ENCODE measurements around the gene U2AF2. TPM values are rescaled to one million over a fixed set of nuclear protein-coding genes. Genes with fewer than 3 reads are reported as not detected.

U2AF2 gene
- total RNA-seq, 2 experiments from 2014 or later = 285 to 293 TPM

DNA sequence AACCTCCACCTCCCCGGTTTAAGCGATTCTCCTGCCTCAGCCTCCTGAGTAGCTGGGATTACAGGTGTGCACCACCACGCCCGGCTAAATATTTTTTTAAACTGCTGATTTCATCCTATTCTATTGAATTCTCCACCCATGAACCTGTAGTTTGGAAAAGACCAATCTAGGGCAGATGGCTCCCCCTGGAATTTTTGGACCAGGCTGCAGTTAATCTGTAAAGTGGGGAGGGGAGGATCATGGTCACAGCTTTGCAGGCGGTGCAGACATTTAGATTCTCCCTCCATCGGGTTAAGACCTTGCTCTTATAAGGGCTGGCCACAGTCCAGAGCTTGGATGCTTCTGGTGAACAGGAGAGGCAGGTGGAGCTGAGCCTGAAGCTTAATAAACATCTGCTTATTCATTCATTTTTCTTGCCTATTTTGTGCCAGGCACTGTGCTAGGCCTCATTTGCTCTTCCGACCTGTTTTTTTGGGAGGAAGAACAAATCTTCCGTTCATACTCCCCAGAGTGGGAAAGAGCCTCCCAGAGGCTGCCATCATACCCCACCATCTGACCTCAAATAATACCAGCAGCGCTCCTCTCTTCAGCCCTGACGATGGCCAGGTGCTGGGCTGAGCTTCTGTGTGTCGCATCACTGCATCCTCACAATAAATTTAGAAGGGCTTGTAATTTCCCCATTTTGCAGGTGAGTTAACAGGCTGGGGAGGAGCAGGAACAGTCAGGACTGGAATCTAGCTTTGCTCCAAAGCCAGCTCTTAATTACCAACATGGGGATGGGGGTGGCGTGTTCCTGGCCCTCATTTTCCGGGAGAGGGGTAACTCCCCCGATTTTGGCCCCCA, 7.7 kb upstream of the U2AF2 start:
- no peak for DNase-seq
- Mint-ChIP-seq H3K27ac (peak overlapping the region; percentile 85), H3K36me3 (ENCODE audit: low read depth) (peaks cover 15% of the 10 kb centered on the region), H3K4me1 (ENCODE audit: low read depth) (peaks cover 53% of the 10 kb centered on the region), H3K4me3 (peak overlapping the region; percentile 77), H3K27me3 (ENCODE audit: low read depth) (no peaks in the 10 kb centered on the region), H3K9me3 (no peaks in the 10 kb centered on the region)
- CTCF ChIA-PET = interaction anchor here (0.6 to 2.9 kb wide), 6 partner anchors 9 to 180 kb away, joined by 3 to 20 read pairs (median 6); partner anchors contain the start of gene ZNF865
- intact Hi-C loops (cut with micrococcal nuclease) = no loop called here

DNA sequence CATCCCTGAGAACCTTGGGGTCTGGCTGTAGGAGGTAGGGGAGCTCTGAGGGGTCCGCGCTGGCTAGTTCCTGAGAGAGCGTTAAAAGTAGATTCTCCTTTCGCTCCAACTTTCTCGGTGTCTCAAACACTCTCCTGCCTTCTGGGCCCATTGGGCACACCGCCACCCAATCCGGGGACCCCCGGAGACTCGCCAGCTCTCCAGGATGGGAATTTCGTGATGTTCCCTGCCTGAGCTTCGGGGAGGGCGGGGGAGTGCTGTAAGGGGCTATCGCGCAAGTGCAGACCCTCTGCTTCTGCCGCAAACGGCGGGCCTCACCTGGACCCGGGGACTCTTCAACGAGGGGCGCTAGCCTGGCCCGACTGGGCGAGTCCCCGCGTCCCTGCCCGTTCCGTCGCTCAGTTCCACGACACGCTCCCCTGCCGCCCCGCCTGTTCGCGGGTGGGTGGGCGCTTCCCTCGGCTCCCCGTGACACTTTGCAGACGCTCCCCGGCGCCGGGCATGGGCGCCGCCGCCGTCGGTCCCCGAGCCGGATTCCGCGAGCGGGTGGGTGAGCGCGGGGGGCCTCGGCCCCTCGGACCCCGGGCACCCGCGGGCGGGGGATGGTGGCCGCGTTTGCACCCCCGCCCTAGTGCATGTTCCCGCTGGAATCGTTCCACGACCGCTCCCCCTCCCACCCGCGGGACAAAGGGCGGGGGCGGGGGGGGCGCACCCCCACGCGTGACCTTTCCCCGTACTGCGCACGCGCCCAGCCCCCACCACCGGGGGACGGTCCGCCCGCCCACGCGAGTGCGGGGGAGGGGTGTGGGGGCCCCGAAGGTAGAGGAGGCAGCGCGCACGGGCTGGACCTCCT, 6.9 kb upstream of the U2AF2 start, which contains the start of gene CCDC106:
Gene CCDC106, plus strand, starts transcription at position 481 of the 853 bp plus-strand sequence. CDS start 835 bp downstream, outside the sequence.
- peak; percentile 49 for DNase-seq
- CTCF ChIA-PET = interaction anchor here (0.6 to 2.9 kb wide), 5 partner anchors 10 to 180 kb away, joined by 3 to 20 read pairs (median 6); partner anchors contain the start of gene ZNF865
- H3K27ac Mint-ChIP-seq = peak within 1 kb of the TSS; percentile 85
- H3K4me1 Mint-ChIP-seq (ENCODE audit: low read depth) = peaks cover 53% of the 10 kb centered on the region
- no peaks in the 10 kb centered on the region for H3K9me3 Mint-ChIP-seq
- H3K4me3 Mint-ChIP-seq = peak within 1 kb of the TSS; percentile 77
- H3K27me3 Mint-ChIP-seq (ENCODE audit: low read depth) = no peaks in the 10 kb centered on the region
- intact Hi-C loops (cut with micrococcal nuclease) = no loop called here
- H3K36me3 Mint-ChIP-seq (ENCODE audit: low read depth) = peaks cover 16% of the 10 kb centered on the region

DNA sequence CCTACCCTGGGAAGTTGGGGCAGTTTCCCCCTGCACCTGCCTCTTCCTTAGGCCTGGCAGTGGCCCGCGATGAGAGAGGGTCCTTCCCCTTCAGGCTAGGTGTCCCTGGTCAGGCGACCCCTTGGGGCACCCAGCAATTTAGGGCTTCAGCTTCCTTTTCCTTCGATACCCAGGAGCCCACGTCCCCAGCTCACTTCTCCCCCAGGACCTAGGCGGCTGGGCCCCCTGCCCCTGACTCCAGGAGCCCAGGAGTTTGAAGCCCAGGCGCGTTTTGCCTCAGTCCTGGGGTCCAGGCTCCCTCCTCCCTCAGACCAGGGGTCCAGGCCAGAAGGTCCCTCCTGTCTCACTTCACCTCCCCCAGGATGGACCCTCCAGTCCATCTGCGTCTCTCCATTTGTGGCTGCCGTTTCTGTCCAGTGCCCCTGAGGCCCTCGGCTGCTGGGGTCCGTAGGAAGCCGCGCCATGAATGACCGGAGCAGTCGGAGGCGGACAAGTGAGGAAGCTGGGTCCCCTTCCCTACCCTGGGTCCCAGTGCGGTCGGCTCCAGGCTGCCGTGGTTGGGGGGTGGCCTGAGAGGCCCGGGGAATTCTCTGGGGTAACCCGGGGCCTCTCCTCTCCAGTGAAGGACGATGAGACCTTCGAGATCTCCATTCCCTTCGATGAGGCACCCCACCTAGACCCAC, 6.1 kb upstream of the U2AF2 start:
- peak overlapping the region; percentile 71 for H3K4me3 Mint-ChIP-seq
- peaks cover 13% of the 10 kb centered on the region for H3K36me3 Mint-ChIP-seq (ENCODE audit: low read depth)
- peaks cover 49% of the 10 kb centered on the region for H3K4me1 Mint-ChIP-seq (ENCODE audit: low read depth)
- peak overlapping the region; percentile 72 for H3K27ac Mint-ChIP-seq
- H3K9me3 Mint-ChIP-seq = no peaks in the 10 kb centered on the region
- intact Hi-C loops (cut with micrococcal nuclease) = no loop called here
- DNase-seq = no peak
- CTCF ChIA-PET = interaction anchor here (1.5 kb wide), 1 partner anchor 16 kb away, joined by 9 read pairs; no protein-coding TSS in a partner anchor
- no peaks in the 10 kb centered on the region for H3K27me3 Mint-ChIP-seq (ENCODE audit: low read depth)

DNA sequence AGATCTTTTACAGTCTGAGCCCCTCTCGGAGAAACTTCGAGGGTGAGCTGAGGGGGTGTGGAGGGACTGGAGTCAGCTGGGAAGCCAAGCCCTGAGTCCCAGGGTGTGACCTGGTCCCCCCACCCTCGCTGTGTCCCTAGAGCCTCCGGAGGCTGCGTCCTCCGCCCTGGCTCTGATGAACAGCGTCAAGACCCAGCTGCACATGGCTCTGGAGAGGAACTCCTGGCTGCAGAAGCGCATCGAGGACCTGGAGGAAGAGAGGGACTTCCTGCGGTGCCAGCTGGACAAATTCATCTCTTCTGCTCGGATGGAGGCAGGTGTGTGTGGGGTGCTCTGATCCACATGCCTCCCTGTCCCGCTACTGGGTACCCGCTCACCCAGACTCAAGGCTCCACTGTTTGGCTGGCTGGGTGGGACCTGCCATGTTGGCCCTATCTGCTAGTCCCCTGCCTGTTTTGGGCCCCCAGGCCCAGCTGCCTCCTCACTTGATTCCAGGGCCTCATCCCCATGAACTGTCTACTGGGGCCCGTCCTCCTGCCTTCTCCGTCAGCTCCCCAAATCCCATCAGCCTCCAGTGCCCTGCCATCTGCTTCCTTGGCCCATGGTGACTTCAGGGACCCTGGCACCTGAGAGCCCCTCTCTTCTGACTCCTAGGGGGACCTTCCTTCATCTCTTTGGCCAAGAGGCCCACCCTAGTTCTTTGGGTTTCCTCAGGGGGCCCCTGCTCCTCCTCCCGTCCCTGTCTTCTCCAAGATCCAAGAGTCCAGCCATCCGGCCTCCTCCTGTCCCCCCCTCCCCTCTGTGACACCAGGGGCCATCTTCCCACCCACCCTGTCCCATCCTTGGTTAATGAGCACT, 5.3 kb upstream of the U2AF2 start:
- Mint-ChIP-seq H3K27me3 (ENCODE audit: low read depth) (no peaks in the 10 kb centered on the region), H3K4me3 (peak overlapping the region; percentile 71), H3K36me3 (ENCODE audit: low read depth) (peaks cover 13% of the 10 kb centered on the region), H3K4me1 (ENCODE audit: low read depth) (peaks cover 48% of the 10 kb centered on the region), H3K27ac (peak overlapping the region; percentile 54), H3K9me3 (no peaks in the 10 kb centered on the region)
- intact Hi-C loops (cut with micrococcal nuclease) = loop anchor here (5.0 to 10.0 kb wide), 3 partner anchors 312 to 1185 kb away; partner anchors contain the start of genes KMT5C, LENG9 and ZSCAN5A
- DNase-seq = no peak
- CTCF ChIA-PET = interaction anchor here (1.5 kb wide), 1 partner anchor 16 kb away, joined by 9 read pairs; no protein-coding TSS in a partner anchor

DNA sequence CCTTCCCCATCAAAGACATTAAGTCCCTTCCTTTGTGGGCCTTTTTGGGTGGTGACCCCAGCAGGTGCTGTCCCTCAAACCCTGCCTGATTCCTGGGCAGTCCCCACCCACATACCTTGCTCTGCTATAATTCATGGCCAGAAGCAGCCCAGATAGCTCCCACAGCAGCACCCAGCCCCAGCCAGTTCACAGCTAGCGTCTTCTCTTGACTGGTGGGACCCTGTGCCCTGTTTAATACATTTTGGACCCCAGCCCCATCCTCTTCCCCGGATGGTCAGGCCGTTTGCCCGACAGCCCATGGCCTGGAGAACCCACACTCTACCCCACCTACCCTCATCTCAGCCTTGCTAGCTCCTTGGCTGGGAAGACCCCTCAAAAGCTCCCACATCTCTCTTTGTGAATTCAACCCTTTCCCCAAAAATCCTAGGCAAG, 4.7 kb upstream of the U2AF2 start:
- H3K27me3 Mint-ChIP-seq (ENCODE audit: low read depth) = no peaks in the 10 kb centered on the region
- peak; percentile 65 for DNase-seq
- peak overlapping the region; percentile 39 for H3K4me3 Mint-ChIP-seq
- intact Hi-C loops (cut with micrococcal nuclease) = loop anchor here (5.0 to 10.0 kb wide), 3 partner anchors 313 to 1185 kb away; partner anchors contain the start of genes KMT5C, LENG9 and ZSCAN5A
- no peak overlapping the region for H3K27ac Mint-ChIP-seq
- peaks cover 43% of the 10 kb centered on the region for H3K4me1 Mint-ChIP-seq (ENCODE audit: low read depth)
- CTCF ChIA-PET = interaction anchor here (1.5 kb wide), 1 partner anchor 17 kb away, joined by 9 read pairs; no protein-coding TSS in a partner anchor
- H3K9me3 Mint-ChIP-seq = no peaks in the 10 kb centered on the region
- peaks cover 13% of the 10 kb centered on the region for H3K36me3 Mint-ChIP-seq (ENCODE audit: low read depth)

DNA sequence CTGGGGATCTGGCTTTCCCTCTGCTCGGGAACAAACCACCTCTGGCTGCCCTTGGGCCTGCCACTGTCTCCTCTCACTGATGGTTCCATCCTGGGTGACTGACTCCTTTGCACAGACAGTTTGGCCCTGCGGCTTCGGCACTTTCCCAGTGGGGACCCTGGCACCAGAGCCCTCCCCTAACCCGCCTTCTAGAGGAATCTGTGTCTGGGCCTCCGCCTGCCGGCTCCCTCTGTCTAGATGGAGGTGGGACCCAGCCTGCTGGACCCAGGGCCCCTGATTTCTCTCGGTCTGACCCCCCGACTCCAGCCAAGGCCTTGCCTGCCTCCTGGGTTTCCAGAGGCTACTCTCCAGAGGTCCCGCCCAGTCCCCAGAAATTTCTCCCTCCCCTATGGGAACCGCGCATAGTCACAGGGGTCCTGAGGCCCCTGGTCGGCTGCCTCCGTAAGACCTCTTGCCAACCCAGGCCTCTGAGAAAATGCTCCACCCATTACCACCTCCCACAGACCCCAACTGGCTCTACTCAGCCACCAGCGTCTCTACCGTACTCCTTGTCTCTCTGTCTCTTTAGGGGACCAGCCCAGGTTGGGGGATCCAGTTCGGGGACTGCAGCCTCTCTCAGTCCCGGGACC, 4.1 kb upstream of the U2AF2 start:
- intact Hi-C loops (cut with micrococcal nuclease) = loop anchor here (5.0 to 10.0 kb wide), 3 partner anchors 313 to 1186 kb away; partner anchors contain the start of genes KMT5C, LENG9 and ZSCAN5A
- Mint-ChIP-seq H3K27ac (no peak overlapping the region), H3K4me3 (peak overlapping the region; percentile 39), H3K9me3 (no peaks in the 10 kb centered on the region), H3K4me1 (ENCODE audit: low read depth) (peaks cover 38% of the 10 kb centered on the region), H3K27me3 (ENCODE audit: low read depth) (no peaks in the 10 kb centered on the region), H3K36me3 (ENCODE audit: low read depth) (peaks cover 13% of the 10 kb centered on the region)
- no peak for DNase-seq
- CTCF ChIA-PET = interaction anchor here (1.5 kb wide), 1 partner anchor 18 kb away, joined by 9 read pairs; no protein-coding TSS in a partner anchor

DNA sequence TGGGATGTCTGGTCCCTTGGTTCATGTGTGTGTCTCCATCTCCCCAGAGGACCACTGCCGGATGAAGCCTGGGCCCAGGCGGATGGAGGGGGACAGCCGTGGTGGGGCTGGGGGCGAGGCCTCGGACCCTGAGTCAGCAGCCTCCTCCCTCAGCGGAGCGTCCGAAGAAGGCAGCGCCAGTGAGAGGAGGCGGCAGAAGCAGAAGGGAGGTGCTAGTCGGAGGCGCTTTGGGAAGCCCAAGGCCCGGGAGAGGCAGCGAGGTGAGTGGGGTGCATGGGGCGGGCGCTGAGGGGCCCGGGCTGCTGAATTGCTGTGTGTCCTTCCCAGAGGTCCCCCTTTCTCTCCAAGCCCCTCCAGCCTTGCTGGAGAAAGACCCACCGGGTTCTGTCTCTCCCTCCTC, 3.6 kb upstream of the U2AF2 start:
- intact Hi-C loops (cut with micrococcal nuclease) = loop anchor here (5.0 to 10.0 kb wide), 3 partner anchors 314 to 1186 kb away; partner anchors contain the start of genes KMT5C, LENG9 and ZSCAN5A

DNA sequence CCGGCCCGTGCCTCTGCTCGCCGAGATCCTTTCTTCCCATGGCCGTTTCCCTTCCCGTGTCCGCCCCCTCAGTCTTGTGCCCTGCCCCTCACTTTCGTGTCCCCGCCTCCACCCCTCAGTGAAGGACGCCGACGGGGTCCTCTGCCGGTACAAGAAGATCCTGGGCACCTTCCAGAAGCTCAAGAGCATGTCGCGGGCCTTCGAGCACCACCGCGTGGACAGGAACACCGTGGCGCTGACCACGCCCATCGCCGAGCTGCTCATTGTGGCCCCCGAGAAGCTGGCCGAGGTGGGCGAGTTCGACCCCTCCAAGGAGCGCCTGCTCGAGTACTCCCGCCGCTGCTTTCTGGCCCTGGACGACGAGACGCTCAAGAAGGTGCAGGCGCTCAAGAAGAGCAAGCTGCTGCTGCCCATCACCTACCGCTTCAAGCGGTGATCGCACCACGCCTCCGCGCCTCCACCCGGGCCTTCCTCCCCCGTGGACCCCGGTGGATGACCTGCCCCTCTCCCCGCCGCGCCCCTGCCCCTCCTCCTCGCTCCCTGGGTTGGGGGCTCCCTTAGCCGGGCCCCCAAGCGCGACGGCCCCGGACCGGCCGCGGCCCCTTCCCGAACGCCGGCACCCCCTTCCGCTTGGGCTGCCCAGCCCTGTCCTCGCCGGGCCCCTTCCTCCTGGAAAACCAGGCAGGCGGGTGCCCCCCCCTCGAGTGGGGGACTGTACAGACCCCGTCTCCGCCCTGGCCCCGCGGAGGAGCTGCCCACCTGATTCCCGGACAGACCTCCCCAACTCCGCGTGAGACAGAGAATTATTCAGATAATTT, 2.3 kb upstream of the U2AF2 start:
- Mint-ChIP-seq H3K36me3 (ENCODE audit: low read depth) (peaks cover 16% of the 10 kb centered on the region), H3K27ac (no peak overlapping the region), H3K9me3 (no peaks in the 10 kb centered on the region), H3K4me1 (ENCODE audit: low read depth) (peaks cover 41% of the 10 kb centered on the region), H3K4me3 (peak overlapping the region; percentile 88), H3K27me3 (ENCODE audit: low read depth) (no peaks in the 10 kb centered on the region)
- CTCF ChIA-PET = interaction anchor here (0.6 to 1.4 kb wide), 6 partner anchors 8 to 601 kb away, joined by 3 to 9 read pairs (median 3); partner anchors contain the start of genes FIZ1 and ZNF524
- DNase-seq = no peak
- intact Hi-C loops (cut with micrococcal nuclease) = loop anchor here (1.0 to 10.0 kb wide), 5 partner anchors 9 to 1188 kb away; partner anchors contain the start of genes KMT5C, LENG9, ZNF581 and ZSCAN5A

More for the DNA sequence above, 3.6 kb upstream of the U2AF2 start:
- peaks cover 18% of the 10 kb centered on the region for H3K36me3 Mint-ChIP-seq (ENCODE audit: low read depth)
- peaks cover 37% of the 10 kb centered on the region for H3K4me1 Mint-ChIP-seq (ENCODE audit: low read depth)
- H3K9me3 Mint-ChIP-seq = no peaks in the 10 kb centered on the region
- CTCF ChIA-PET = no interaction called here
- DNase-seq = no peak
- no peak overlapping the region for H3K27ac Mint-ChIP-seq
- H3K4me3 Mint-ChIP-seq = no peak overlapping the region
- H3K27me3 Mint-ChIP-seq (ENCODE audit: low read depth) = no peaks in the 10 kb centered on the region

DNA sequence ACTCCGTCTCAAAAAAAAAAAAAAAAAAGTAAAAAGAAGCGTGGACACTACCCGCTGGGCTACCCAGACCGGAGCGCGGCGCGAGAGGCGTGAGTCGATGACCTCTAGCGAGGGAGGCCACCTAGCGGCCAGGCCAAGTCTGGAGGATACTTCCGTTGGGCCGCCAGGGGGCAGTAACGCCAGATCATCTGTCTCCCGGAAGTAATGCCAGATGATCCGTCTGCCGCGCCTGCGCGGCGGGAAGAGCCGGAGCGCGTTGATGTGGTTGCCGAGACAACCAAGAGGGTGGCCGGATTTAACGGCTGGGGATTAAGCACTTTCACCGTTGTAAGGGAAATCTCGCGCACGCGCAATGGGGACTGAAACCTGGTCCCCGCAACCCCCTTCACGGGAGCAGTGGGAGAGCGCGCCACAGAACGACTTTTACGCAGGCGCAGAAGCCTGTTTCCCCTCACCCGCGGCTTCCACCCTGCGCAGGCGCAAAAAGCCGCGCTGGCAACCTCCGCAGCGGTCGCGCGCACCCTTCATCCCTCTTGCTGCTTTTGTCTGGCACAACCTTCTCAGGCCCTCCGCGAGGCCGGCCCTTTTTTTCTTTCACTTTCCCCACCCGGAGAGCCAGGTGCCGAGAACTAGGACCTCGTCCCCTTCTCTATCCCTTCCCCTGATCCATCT, 1.0 kb upstream of the U2AF2 start:
- peaks cover 21% of the 10 kb centered on the region for H3K36me3 Mint-ChIP-seq (ENCODE audit: low read depth)
- H3K27ac Mint-ChIP-seq = peak overlapping the region; percentile 98
- H3K4me3 Mint-ChIP-seq = peak overlapping the region; percentile 88
- intact Hi-C loops (cut with micrococcal nuclease) = loop anchor here (1.0 to 10.0 kb wide), 9 partner anchors 10 to 1463 kb away; partner anchors contain the start of genes FIZ1, KMT5C, LENG9 and TSEN34
- DNase-seq = peak; percentile 97
- H3K9me3 Mint-ChIP-seq = no peaks in the 10 kb centered on the region
- peaks cover 45% of the 10 kb centered on the region for H3K4me1 Mint-ChIP-seq (ENCODE audit: low read depth)
- CTCF ChIA-PET = interaction anchor here (0.6 to 1.4 kb wide), 16 partner anchors 9 to 600 kb away, joined by 3 to 9 read pairs (median 4); partner anchors contain the start of genes FIZ1 and ZNF524
- H3K27me3 Mint-ChIP-seq (ENCODE audit: low read depth) = no peaks in the 10 kb centered on the region
